Keratinocyte (primary cell): ENCODE measurements around the gene RNF121.
"Not testable (repeated sequence)": the region's sequence is repeated elsewhere in the genome, so short reads cannot be mapped to it uniquely, and the experiment has no call there.

Source experiments
- EZH2 ChIP-seq: IDR thresholded peaks from one replicate; pipeline ENCODE4 v1.6.1; 2012; ENCODE audit warnings: inconsistent platforms, mild to moderate bottlenecking, low read length, moderate library complexity
- TF ChIP-seq, protein P1 (sequence below), 3 experiments: IDR thresholded peaks in 1 of 3; conservative IDR thresholded peaks in 1 of 3; optimal IDR thresholded peaks in 1 of 3; 2 replicates in 2 of 3; 3 replicates in 1 of 3; pipeline versions ENCODE3 to v1.5.1; 2011; ENCODE audit warnings: low read length in 3 of 3, mild to moderate bottlenecking in 3 of 3, moderate library complexity in 2 of 3, control low read depth in 1 of 3, inconsistent platforms in 1 of 3; ENCODE audit not compliant: insufficient read depth in 2 of 3; ENCODE audit errors: extremely low read depth in 1 of 3

DNA sequence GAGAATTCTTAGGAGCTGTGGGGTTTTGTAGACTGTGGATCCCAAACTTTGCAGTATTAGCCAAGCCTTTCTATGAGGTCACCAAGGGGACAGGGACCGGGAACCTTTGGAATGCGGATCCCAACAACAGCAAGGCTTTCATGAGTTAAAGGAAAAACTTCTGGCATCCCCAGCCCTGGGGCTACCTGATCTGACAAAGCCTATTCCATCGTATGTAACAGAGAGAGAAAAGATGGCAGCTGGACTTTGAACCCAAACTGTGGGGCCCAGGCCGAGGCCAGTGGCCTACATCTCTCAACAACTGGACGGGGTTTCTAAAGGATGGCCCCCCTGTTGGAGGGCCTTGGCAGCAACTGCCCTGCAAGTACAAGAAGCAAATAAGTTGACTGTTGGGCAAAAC is 18.1 kb upstream of the RNF121 start:
- not testable (repeated sequence) for TF ChIP-seq EZH2
- TF ChIP-seq, protein P1, sequence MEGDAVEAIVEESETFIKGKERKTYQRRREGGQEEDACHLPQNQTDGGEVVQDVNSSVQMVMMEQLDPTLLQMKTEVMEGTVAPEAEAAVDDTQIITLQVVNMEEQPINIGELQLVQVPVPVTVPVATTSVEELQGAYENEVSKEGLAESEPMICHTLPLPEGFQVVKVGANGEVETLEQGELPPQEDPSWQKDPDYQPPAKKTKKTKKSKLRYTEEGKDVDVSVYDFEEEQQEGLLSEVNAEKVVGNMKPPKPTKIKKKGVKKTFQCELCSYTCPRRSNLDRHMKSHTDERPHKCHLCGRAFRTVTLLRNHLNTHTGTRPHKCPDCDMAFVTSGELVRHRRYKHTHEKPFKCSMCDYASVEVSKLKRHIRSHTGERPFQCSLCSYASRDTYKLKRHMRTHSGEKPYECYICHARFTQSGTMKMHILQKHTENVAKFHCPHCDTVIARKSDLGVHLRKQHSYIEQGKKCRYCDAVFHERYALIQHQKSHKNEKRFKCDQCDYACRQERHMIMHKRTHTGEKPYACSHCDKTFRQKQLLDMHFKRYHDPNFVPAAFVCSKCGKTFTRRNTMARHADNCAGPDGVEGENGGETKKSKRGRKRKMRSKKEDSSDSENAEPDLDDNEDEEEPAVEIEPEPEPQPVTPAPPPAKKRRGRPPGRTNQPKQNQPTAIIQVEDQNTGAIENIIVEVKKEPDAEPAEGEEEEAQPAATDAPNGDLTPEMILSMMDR (optimal IDR thresholded peaks at IDR 0.05 in 1 of 3, IDR thresholded peaks at IDR 0.05 in 1 of 3, conservative IDR thresholded peaks at IDR 0.05 in 1 of 3; ENCODE audit: extremely low read depth in 1 of 3, insufficient read depth in 2 of 3, low read length in 3 of 3), result not testable (repeated sequence)
